Spleen (tissue), 7 donors: ENCODE measurements around the gene SIRT5.

Experiments
- POLR2A ChIP-seq, 3 donors: fragments of 450-650 bp; IDR thresholded peaks; one replicate each; pipeline ENCODE4 v1.5.1; 2017; ENCODE audit warnings: antibody characterized with exemption in 3 of 3, mild to moderate bottlenecking in 1 of 3
- TF ChIP-seq, protein P1 (sequence below), 11 experiments: fragments of 200-600 bp in 7 of 11; fragments of 450-650 bp in 4 of 11; sonication (generic) in 4 of 11; IDR thresholded peaks in 8 of 11; conservative IDR thresholded peaks in 3 of 11; 1 replicate in 7 of 11; 2 replicates in 4 of 11; pipeline versions ENCODE4 v1.4.0 to v1.8.0; 2016 to 2021; ENCODE audit warnings: antibody characterized with exemption in 11 of 11, inconsistent platforms in 4 of 11, mild to moderate bottlenecking in 1 of 11
- donor health status: DM: no; HTN: no; CAD: no; lungs with moderate emphysema.
- donor health status: DM: no; HTN: no; CAD: no.
- donor health status: DM: no; HTN: no; CAD: no.

DNA sequence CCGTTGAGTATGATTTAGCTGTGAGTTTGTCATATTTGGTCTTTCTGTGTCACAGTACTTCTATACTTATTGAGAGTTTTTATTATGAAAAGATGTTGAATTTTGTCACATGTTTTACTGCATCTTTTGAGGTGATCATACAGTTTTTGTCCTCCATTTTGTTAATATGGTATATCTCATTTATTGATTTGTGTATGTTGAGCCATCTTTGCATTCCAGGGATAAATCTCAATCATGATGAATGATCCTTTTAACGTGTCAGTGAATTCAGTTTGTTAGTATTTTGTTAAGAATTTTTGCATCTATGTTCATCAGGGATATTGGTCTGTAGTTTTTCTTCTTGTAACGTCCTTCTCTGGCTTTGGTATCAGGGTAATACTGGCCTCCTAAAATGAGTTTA is 3.5 kb downstream of the SIRT5 start:
- no peak for TF ChIP-seq POLR2A (IDR thresholded peaks at IDR 0.05)
- TF ChIP-seq, protein P1, sequence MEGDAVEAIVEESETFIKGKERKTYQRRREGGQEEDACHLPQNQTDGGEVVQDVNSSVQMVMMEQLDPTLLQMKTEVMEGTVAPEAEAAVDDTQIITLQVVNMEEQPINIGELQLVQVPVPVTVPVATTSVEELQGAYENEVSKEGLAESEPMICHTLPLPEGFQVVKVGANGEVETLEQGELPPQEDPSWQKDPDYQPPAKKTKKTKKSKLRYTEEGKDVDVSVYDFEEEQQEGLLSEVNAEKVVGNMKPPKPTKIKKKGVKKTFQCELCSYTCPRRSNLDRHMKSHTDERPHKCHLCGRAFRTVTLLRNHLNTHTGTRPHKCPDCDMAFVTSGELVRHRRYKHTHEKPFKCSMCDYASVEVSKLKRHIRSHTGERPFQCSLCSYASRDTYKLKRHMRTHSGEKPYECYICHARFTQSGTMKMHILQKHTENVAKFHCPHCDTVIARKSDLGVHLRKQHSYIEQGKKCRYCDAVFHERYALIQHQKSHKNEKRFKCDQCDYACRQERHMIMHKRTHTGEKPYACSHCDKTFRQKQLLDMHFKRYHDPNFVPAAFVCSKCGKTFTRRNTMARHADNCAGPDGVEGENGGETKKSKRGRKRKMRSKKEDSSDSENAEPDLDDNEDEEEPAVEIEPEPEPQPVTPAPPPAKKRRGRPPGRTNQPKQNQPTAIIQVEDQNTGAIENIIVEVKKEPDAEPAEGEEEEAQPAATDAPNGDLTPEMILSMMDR (IDR thresholded peaks at IDR 0.05 in 8 of 11, conservative IDR thresholded peaks at IDR 0.05 in 3 of 11) = no peak
